Heart left ventricle (tissue), 16 donors: ENCODE results near the gene KSR2. TPM values are rescaled to one million over a fixed set of nuclear protein-coding genes. Genes with fewer than 3 reads are reported as not detected.

ENCODE experiments used
- ATAC-seq, 4 donors: fragments of 200-7000 bp; cut with Tn5 transposase; one replicate each; pipeline ENCODE4 v1.9.1; 2020 to 2022; ENCODE audit warnings: moderate library complexity in 4 of 4, mild to moderate bottlenecking in 3 of 4, moderate number of reproducible peaks in 1 of 4
- DNase-seq, 5 donors: peaks; one replicate each; pipeline ENCODE4 v3.0.0-alpha.2; 2020
- H3K27ac ChIP-seq, 12 donors: fragments of 200-600 bp; sonication (generic) in 4 of 12; one replicate each; pipeline versions ENCODE4 v1.5.0 to v1.8.0; 2016 to 2022; ENCODE audit warnings: mild to moderate bottlenecking in 2 of 12
- H3K27me3 ChIP-seq, 9 donors: fragments of 200-600 bp; sonication (generic) in 2 of 9; one replicate each; pipeline versions ENCODE4 v1.5.1 to v1.8.0; 2016 to 2022; ENCODE audit warnings: mild to moderate bottlenecking in 3 of 9
- H3K36me3 ChIP-seq, 9 donors: fragments of 200-600 bp; sonication (generic) in 2 of 9; one replicate each; pipeline versions ENCODE4 v1.5.0 to v1.8.0; 2018 to 2022; ENCODE audit warnings: mild to moderate bottlenecking in 2 of 9
- H3K4me1 ChIP-seq, 12 donors: fragments of 200-600 bp; sonication (generic) in 4 of 12; one replicate each; pipeline versions ENCODE4 v1.5.0 to v1.8.0; 2016 to 2022; ENCODE audit warnings: mild to moderate bottlenecking in 3 of 12
- H3K4me3 ChIP-seq, 12 donors: fragments of 200-600 bp; sonication (generic) in 4 of 12; one replicate each; pipeline versions ENCODE4 v1.5.0 to v1.8.0; 2017 to 2022; ENCODE audit warnings: mild to moderate bottlenecking in 9 of 12, moderate library complexity in 4 of 12
- H3K9me3 ChIP-seq, 12 donors: fragments of 200-600 bp; sonication (generic) in 4 of 12; one replicate each; pipeline versions ENCODE4 v1.5.0 to v1.8.0; 2016 to 2022; ENCODE audit warnings: mild to moderate bottlenecking in 1 of 12
- POLR2A ChIP-seq, 2 donors: fragments of 450-650 bp; IDR thresholded peaks; one replicate each; pipeline ENCODE4 v1.6.1; 2017; ENCODE audit warnings: antibody characterized with exemption in 2 of 2, mild to moderate bottlenecking in 2 of 2, moderate library complexity in 2 of 2
- WGBS, 4 donors: extraction: QIAGEN DNeasy Blood & Tissue Kit in 2 of 4; methylation state at CpG; one replicate each; pipeline versions ENCODE4 v1.1.5 to v1.1.7; 2013 to 2018; 5-methylcytosine and 5-hydroxymethylcytosine counted together
- intact Hi-C, 10 donors: fragments of 100-400 bp; cut with DNase I; formaldehyde crosslinking; loops; one replicate each; pipeline versions ENCODE4 v1.11.1 to v1.14.2; 2022
- polyA plus RNA-seq, 2 donors: library from polyadenylated mRNA; stranded (reverse); fragments of 200-250 nt; gene quantifications; one replicate each; pipeline ENCODE4 v1.2.3, GENCODE V29; 2013
- total RNA-seq, 9 donors: library from RNA; depleted of rRNA in 2 of 9; stranded (reverse); fragments of >200 nt in 2 of 9; fragmentation: NEBNext Ultra II Directional in 3 of 9; extraction: Animal tissue kit (Norgen Biotek cat#: 25700) in 3 of 9; gene quantifications; one replicate each; pipeline versions ENCODE4 v1.1.0 to v1.2.4, GENCODE V29; 2016 to 2023
- TF ChIP-seq, protein P1 (sequence below), 12 donors: fragments of 200-600 bp; sonication (generic) in 4 of 12; IDR thresholded peaks; one replicate each; pipeline versions ENCODE4 v1.5.0 to v1.8.0; 2018 to 2022; ENCODE audit warnings: antibody characterized with exemption in 12 of 12, mild to moderate bottlenecking in 5 of 12
- donor health status: ischemic (EF 13 %, LVEDD 7.1; RV severe dilation, severe dysfunction).
- donor health status: healthy with polysubstance abuse.
- donor health status: DM: no; HTN: yes; CAD: no.
- donor health status: DM: no; HTN: no; CAD: no.
- donor health status: ischemic (EF 25% LVEDD 6.9; RV normal size, moderate dysfunction).
- donor health status: ischemic (EF 25% LVEDD 5.7; RV mildly dilated, moderate dysfunction).
- donor health status: healthy.
- donor health status: DM: yes; HTN: yes; CAD: no.
- donor health status: ischemic (EF 35%, LVEDD 5.7; RV mildly dilated, moderate dysfunction).
- donor health status: nonischemic (EF 11% LVEDD 7.7; RV severe dilation, severe dysfunction).
- donor health status: DM: yes; HTN: yes; CAD: no.
- donor health status: PGD.
- donor health status: ischemic (EF 29% LVEDD 5.4; RV normal size, mild dysfunction).
- donor health status: nonischemic (EF 23%, LVEDD 6.1; RV moderate dilation, normal function).

The KSR2 gene
- total and polyA plus RNA-seq, 11 donors = under 0.01 to 0.02 (median 0.02) TPM; not detected in 8

DNA sequence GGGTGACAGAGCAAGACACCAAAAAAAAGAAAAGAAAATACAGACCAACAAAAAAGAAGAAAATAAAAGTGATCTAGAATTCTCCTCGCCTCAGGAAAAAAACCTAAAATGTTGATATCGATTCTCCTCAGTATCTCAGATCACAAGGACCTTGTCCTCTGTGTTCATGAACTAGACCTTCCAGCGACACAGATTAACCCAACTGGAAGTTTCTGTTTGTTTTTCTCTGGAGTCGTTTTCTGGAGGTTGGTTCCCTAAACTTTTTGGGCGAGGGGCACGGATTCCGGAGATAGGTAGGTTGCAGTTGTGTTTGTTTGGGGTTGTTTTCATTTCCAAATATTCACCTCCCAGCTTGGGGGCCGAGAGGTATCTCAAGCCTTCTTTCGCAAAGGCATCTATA lies 47.2 kb upstream of the KSR2 start:
- Histone ChIP-seq H3K4me1 (peaks cover 0 to 19% (median 10%) of the 10 kb centered on the region in 12 donors), H3K36me3 (peaks cover 0 to 24% (median 17%) of the 10 kb centered on the region in 9 donors), H3K4me3 (peak overlapping the region in 11 of 12 donors; percentile 73 to 99 (median 89)), H3K27ac (no peak overlapping the region), H3K27me3 (no peaks in the 10 kb centered on the region), H3K9me3 (no peaks in the 10 kb centered on the region)
- no peak for TF ChIP-seq POLR2A (IDR thresholded peaks at IDR 0.05)
- TF ChIP-seq, protein P1, sequence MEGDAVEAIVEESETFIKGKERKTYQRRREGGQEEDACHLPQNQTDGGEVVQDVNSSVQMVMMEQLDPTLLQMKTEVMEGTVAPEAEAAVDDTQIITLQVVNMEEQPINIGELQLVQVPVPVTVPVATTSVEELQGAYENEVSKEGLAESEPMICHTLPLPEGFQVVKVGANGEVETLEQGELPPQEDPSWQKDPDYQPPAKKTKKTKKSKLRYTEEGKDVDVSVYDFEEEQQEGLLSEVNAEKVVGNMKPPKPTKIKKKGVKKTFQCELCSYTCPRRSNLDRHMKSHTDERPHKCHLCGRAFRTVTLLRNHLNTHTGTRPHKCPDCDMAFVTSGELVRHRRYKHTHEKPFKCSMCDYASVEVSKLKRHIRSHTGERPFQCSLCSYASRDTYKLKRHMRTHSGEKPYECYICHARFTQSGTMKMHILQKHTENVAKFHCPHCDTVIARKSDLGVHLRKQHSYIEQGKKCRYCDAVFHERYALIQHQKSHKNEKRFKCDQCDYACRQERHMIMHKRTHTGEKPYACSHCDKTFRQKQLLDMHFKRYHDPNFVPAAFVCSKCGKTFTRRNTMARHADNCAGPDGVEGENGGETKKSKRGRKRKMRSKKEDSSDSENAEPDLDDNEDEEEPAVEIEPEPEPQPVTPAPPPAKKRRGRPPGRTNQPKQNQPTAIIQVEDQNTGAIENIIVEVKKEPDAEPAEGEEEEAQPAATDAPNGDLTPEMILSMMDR (IDR thresholded peaks at IDR 0.05) = no peak
- DNase-seq (no peak), ATAC-seq (no peak)
- WGBS, 4 donors = 42 to 46% (median 44%) methylated on average over 9 of the region's 9 CpGs
- intact Hi-C loops = loop anchor here in 4 of 10 donors (1.0 to 10.0 kb wide), 5 partner anchors 45 to 141 kb away; partner anchors contain the start of gene WSB2 (in 3 of the 4)

DNA sequence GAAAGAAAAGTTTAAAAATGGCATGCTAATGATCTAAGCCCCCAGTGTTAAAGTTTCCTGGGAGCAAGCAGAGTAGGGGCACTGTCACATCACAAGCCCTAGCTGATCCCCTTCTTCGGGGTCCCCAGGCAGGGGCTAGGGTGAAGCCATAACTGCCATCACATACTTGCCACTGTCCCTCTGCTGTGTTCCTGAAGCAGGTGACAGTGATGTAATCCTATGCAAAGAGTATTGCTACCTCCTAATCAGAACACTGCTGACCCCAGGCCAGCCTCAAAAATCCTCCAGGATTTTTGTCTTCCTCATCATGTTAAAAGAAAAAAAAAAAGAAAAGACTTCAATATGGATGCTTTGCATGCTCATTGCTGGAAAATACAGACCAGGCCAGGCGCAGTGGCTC lies 46.5 kb upstream of the KSR2 start:
- peaks cover 0 to 17% (median 12%) of the 10 kb centered on the region in 9 donors for H3K36me3 ChIP-seq
- TF ChIP-seq, protein P1 (IDR thresholded peaks at IDR 0.05) = no peak
- TF ChIP-seq POLR2A (IDR thresholded peaks at IDR 0.05) = no peak
- H3K27me3 ChIP-seq = no peaks in the 10 kb centered on the region
- ATAC-seq = no peak
- 85 to 97% (median 93%) methylated on average over 2 of the region's 2 CpGs for WGBS, 4 donors
- H3K4me1 ChIP-seq = peaks cover 0 to 19% (median 10%) of the 10 kb centered on the region in 12 donors
- intact Hi-C loops = loop anchor here in 3 of 10 donors (5.0 to 10.0 kb wide), 2 partner anchors 47 to 141 kb away; partner anchors contain the start of gene WSB2 (in 2 of the 3)
- H3K27ac ChIP-seq = no peak overlapping the region
- H3K9me3 ChIP-seq = no peaks in the 10 kb centered on the region
- no peak overlapping the region for H3K4me3 ChIP-seq
- no peak for DNase-seq

DNA sequence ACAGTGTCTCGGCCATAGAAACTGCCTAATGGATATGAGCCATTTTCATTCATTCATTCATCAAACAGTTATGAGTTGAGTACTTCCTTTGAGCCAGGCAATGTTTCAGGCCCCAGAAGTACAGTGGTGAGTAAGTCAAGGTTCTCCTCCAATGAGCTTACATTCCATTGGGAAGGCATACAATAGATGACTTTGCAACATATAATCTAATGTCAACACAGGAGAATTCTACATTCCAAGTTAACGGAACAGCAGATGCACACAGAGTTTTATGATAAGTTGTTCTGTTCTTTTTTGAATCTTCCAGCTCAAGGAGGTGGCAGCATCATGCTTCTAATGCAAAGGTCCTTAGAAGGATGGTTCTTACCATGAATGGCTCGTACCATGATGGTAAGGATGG lies 44.5 kb upstream of the KSR2 start:
- WGBS, 4 donors = 83 to 89% (median 87%) methylated on average over 3 of the region's 3 CpGs
- peaks cover 0 to 19% (median 10%) of the 10 kb centered on the region in 12 donors for H3K4me1 ChIP-seq
- TF ChIP-seq, protein P1 (IDR thresholded peaks at IDR 0.05) = no peak
- no peak for TF ChIP-seq POLR2A (IDR thresholded peaks at IDR 0.05)
- H3K4me3 ChIP-seq = no peak overlapping the region
- no peak overlapping the region for H3K27ac ChIP-seq
- H3K9me3 ChIP-seq = no peaks in the 10 kb centered on the region
- intact Hi-C loops = loop anchor here in 1 of 10 donors (10.0 kb wide), 1 partner anchor 138 kb away; no protein-coding TSS in a partner anchor
- DNase-seq (no peak), ATAC-seq (no peak)
- H3K36me3 ChIP-seq = no peaks in the 10 kb centered on the region
- H3K27me3 ChIP-seq = no peaks in the 10 kb centered on the region

DNA sequence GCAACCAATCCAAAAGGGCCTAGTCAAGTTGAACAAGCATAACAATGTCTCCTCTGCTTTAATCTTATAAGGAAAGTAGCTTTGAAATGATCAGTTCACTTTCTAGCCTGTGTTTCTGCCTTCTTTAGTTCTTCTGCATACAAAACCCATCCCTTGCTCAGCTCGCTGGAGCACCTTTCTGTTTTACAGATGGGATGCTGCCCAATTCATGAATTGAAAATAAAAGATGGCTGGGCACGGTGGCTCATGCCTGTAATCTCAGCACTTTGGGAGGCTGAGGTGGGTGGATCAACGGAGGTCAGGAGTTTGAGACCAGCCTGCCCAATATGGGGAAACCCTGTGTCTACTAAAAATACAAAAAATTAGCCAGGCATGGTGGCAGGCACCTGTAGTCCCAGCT lies 43.2 kb upstream of the KSR2 start:
- no peaks in the 10 kb centered on the region for H3K9me3 ChIP-seq
- no peaks in the 10 kb centered on the region for H3K36me3 ChIP-seq
- H3K27me3 ChIP-seq = no peaks in the 10 kb centered on the region
- no peak for ATAC-seq
- intact Hi-C loops = loop anchor here in 1 of 10 donors (10.0 kb wide), 1 partner anchor 137 kb away; no protein-coding TSS in a partner anchor
- no peak for TF ChIP-seq POLR2A (IDR thresholded peaks at IDR 0.05)
- TF ChIP-seq, protein P1 (IDR thresholded peaks at IDR 0.05) = no peak
- H3K4me1 ChIP-seq = peaks cover 0 to 9% (median 4%) of the 10 kb centered on the region in 12 donors
- 75 to 96% (median 86%) methylated on average over 3 of the region's 3 CpGs for WGBS, 4 donors
- no peak for DNase-seq
- H3K27ac ChIP-seq = no peak overlapping the region
- no peak overlapping the region for H3K4me3 ChIP-seq
